ENCODE measurements around the gene MYT1.

DNA sequence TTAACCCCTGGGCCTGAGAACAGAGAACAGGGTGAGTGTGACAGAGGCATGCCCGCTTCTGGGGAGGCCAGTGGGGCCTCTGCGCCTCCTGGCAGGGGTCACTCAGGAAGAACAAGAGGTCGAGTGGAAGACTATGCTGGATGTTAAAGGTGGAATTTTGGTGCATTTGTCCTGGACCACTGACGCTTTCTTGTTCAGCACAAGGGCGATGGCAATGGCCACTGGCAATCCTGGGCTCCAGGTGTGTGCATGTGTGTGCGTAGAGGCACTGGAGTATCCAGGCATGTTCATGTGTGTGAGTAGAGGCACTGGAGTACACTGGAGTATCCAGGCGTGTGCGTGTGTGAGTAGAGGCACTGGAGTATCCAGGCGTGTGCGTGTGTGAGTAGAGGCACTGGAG, 33.4 kb upstream of the MYT1 start:
- no peak for TF ChIP-seq SAFB2 (IDR thresholded peaks at IDR 0.05; ENCODE audit: borderline replicate concordance, low read depth, low read length, severe bottlenecking)
- no peak for TF ChIP-seq ZNF143 (CRISPR knock-in tag; IDR thresholded peaks at IDR 0.05)
- TF ChIP-seq, protein P1, sequence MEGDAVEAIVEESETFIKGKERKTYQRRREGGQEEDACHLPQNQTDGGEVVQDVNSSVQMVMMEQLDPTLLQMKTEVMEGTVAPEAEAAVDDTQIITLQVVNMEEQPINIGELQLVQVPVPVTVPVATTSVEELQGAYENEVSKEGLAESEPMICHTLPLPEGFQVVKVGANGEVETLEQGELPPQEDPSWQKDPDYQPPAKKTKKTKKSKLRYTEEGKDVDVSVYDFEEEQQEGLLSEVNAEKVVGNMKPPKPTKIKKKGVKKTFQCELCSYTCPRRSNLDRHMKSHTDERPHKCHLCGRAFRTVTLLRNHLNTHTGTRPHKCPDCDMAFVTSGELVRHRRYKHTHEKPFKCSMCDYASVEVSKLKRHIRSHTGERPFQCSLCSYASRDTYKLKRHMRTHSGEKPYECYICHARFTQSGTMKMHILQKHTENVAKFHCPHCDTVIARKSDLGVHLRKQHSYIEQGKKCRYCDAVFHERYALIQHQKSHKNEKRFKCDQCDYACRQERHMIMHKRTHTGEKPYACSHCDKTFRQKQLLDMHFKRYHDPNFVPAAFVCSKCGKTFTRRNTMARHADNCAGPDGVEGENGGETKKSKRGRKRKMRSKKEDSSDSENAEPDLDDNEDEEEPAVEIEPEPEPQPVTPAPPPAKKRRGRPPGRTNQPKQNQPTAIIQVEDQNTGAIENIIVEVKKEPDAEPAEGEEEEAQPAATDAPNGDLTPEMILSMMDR (IDR thresholded peaks at IDR 0.05 in 2 of 3, conservative IDR thresholded peaks at IDR 0.05 in 1 of 3; ENCODE audit: insufficient read depth in 2 of 3, low read depth in 1 of 3, low read length in 3 of 3) = no peak
- no peak for TF ChIP-seq POLR2A (conservative IDR thresholded peaks at IDR 0.05)
- TF ChIP-seq NFXL1 (CRISPR knock-in tag; IDR thresholded peaks at IDR 0.05) = no peak
- TF ChIP-seq MYBL2 (IDR thresholded peaks at IDR 0.05; ENCODE audit: low read depth) = no peak
- TF ChIP-seq MYBL2 (CRISPR knock-in tag; IDR thresholded peaks at IDR 0.05; ENCODE audit: borderline replicate concordance) = no peak
- no peak for TF ChIP-seq EZH2 (IDR thresholded peaks at IDR 0.05; ENCODE audit: borderline replicate concordance, low read depth, low read length)
- no peak for TF ChIP-seq POLR2AphosphoS5 (IDR thresholded peaks at IDR 0.05; ENCODE audit: control insufficient read depth, insufficient read depth, low read depth, low read length)
- no peak for TF ChIP-seq TBL1XR1 (IDR thresholded peaks at IDR 0.05; ENCODE audit: low read length in 2 of 2)
- TF ChIP-seq, protein P2, sequence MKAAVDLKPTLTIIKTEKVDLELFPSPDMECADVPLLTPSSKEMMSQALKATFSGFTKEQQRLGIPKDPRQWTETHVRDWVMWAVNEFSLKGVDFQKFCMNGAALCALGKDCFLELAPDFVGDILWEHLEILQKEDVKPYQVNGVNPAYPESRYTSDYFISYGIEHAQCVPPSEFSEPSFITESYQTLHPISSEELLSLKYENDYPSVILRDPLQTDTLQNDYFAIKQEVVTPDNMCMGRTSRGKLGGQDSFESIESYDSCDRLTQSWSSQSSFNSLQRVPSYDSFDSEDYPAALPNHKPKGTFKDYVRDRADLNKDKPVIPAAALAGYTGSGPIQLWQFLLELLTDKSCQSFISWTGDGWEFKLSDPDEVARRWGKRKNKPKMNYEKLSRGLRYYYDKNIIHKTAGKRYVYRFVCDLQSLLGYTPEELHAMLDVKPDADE (conservative IDR thresholded peaks at IDR 0.05; ENCODE audit: control insufficient read depth, low read depth, low read length) = no peak
- no peak for TF ChIP-seq SAP30 (IDR thresholded peaks at IDR 0.05; ENCODE audit: borderline replicate concordance, insufficient read depth, low read depth, low read length, poor library complexity, severe bottlenecking)
- no peak for TF ChIP-seq BACH1 (tag; IDR thresholded peaks at IDR 0.05)
- no peak for TF ChIP-seq EGR1 (conservative IDR thresholded peaks at IDR 0.05)
- no peak for TF ChIP-seq HNRNPUL1 (IDR thresholded peaks at IDR 0.05; ENCODE audit: low read length)
